ENCODE measurements around the gene B3GAT1.

DNA sequence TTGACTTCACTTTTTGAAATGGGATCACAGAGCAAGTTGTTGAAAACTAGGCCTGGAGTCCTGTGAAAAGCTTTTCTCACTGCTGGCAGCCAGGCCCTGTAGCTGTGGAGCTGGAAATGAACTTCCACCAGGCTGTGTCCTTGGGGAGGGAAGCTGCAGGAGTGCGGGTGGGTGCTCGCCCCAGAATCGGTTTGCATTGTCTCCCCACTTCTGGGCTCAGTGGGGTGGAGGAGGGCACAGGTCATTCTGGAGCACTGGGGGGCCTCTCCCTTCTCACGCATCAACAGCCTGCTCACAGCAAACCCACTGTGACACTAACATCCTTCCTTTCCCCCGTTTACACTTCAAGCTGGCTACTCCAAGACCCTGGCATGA is 65.1 kb downstream of the B3GAT1 start:
- TF ChIP-seq, protein P1, sequence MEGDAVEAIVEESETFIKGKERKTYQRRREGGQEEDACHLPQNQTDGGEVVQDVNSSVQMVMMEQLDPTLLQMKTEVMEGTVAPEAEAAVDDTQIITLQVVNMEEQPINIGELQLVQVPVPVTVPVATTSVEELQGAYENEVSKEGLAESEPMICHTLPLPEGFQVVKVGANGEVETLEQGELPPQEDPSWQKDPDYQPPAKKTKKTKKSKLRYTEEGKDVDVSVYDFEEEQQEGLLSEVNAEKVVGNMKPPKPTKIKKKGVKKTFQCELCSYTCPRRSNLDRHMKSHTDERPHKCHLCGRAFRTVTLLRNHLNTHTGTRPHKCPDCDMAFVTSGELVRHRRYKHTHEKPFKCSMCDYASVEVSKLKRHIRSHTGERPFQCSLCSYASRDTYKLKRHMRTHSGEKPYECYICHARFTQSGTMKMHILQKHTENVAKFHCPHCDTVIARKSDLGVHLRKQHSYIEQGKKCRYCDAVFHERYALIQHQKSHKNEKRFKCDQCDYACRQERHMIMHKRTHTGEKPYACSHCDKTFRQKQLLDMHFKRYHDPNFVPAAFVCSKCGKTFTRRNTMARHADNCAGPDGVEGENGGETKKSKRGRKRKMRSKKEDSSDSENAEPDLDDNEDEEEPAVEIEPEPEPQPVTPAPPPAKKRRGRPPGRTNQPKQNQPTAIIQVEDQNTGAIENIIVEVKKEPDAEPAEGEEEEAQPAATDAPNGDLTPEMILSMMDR (IDR thresholded peaks at IDR 0.05), result no peak
- TF ChIP-seq POLR2A (IDR thresholded peaks at IDR 0.05), result no peak
